Large intestine (tissue), 3 donors: ENCODE results near the gene MPP1. TPM values are rescaled to one million over a fixed set of nuclear protein-coding genes. Genes with fewer than 3 reads are reported as not detected.

Experiments
- DNase-seq, 2 donors: peaks; one replicate each; pipeline versions ENCODE4 v3.0.0 to v3.0.0-alpha.2; 2013
- H3K27ac ChIP-seq: one replicate; pipeline ENCODE4 v1.5.1; 2013; ENCODE audit warnings: low read length
- H3K27me3 ChIP-seq: 2 replicates; pipeline ENCODE4 v1.6.1; 2013; ENCODE audit warnings: low read length; ENCODE audit not compliant: control insufficient read depth, insufficient read depth
- H3K36me3 ChIP-seq: 2 replicates; pipeline ENCODE4 v1.6.1; 2013; ENCODE audit warnings: low read length; ENCODE audit not compliant: control insufficient read depth, insufficient read depth
- H3K4me1 ChIP-seq: one replicate; pipeline ENCODE4 v1.6.1; 2013; ENCODE audit warnings: low read length; ENCODE audit not compliant: control insufficient read depth, insufficient read depth
- H3K4me3 ChIP-seq: one replicate; pipeline ENCODE4 v1.5.1; 2013; ENCODE audit warnings: low read length
- H3K9me3 ChIP-seq: one replicate; pipeline ENCODE4 v1.6.1; 2013; ENCODE audit warnings: mild to moderate bottlenecking, low read depth, low read length, moderate library complexity; ENCODE audit not compliant: control insufficient read depth
- WGBS: methylation state at CpG from one replicate; pipeline ENCODE4 v1.1.5; 2013; ENCODE audit warnings: low lambda C conversion rate; ENCODE audit not compliant: insufficient coverage; 5-methylcytosine and 5-hydroxymethylcytosine counted together
- polyA plus RNA-seq: library from polyadenylated mRNA; unstranded; fragments of 120-200 nt; gene quantifications from one replicate; pipeline ENCODE4 v1.2.1, GENCODE V29; 2013

Gene MPP1
- polyA plus RNA-seq, 1 donor = 86.4 TPM

DNA sequence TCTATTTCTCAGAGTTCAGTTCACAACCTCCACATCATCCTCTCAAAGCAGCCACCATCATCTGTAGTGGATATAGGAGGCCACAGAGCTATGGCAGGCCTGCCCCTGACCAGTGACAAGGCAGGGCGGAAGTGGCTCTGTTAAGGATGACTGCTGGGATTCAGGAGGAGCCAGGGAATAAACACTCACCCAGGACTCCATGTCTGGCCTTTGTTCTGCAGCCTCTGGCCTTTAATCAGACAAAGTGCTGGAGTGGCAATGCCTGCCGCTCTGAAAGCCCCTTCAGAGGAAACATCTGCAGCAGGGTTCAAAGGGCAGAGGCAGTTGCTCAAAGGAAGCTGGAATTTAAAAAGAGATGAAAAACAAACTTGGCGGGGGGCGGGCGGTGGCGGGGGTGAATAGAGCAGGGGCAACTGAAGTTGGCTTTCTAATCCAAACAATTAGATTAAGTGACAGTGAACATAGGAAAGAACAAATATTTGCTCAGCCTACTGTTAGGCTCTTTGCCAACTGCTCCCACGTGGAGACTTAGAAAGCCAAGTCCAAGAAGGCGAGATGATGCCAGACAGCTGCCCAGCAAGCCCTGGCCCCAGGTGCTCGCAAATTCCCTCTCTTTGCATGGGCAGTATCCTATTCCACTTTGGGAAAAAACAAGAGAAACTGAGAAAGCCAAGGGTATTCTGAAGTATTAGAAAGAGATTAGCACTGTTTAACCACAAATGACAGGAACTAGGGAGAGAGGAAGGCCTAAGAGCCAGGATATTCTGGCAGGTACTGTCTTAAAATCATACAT is 5.5 kb downstream of the MPP1 start:
- Histone ChIP-seq H3K4me1 (peaks cover 19% of the 10 kb centered on the region), H3K27ac (peak overlapping the region; percentile 86), H3K4me3 (no peak overlapping the region), H3K9me3 (no peaks in the 10 kb centered on the region), H3K27me3 (peaks cover 2% of the 10 kb centered on the region), H3K36me3 (no peaks in the 10 kb centered on the region)
- peak; percentile 61 to 74 for DNase-seq
- no CpG with 5 or more reads among the region's 9 CpGs for WGBS

DNA sequence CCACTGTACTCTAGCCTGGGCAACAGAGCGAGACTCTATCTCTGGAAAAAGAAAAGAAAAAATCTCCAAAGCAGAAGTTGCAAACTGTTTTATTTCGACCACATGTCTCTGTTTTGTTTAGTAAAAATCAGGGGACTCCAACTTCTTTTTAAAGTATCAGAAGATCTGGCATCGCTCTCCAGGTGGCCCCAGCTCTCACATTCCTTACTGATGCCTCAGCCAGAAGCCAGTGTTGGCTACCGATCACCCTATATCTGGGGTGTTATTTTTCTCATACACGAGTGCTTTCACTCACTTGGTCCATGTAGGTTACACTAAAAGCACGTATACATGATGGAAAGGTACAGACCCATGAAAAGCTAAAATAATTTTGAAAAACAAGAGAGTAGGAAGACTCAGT is 8.3 kb downstream of the MPP1 start:
- no CpG with 5 or more reads among the region's 6 CpGs for WGBS
- H3K4me1 ChIP-seq = peaks cover 19% of the 10 kb centered on the region
- no peaks in the 10 kb centered on the region for H3K27me3 ChIP-seq

DNA sequence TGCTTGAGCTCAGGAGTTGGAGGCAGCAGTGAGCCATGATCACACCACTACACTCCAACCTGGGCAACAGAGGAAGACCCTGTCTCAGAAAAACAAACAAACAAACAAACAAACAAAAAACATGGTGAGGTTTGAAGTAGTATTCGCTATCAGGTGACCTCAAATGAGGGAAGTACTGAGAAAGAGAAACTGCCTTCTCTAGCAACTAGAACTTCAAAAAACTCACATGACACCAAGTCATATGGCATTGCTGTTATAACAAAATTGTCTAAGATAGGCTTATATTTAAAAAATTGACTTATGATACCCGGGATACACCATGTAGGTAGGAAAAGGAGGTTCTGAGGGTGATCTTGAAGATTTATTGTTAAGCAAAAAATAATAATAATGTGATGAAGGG is 10.3 kb downstream of the MPP1 start:
- Histone ChIP-seq H3K4me1 (peaks cover 5% of the 10 kb centered on the region), H3K27ac (no peak overlapping the region), H3K27me3 (no peaks in the 10 kb centered on the region), H3K9me3 (no peaks in the 10 kb centered on the region), H3K4me3 (no peak overlapping the region), H3K36me3 (no peaks in the 10 kb centered on the region)
- no CpG with 5 or more reads among the region's 2 CpGs for WGBS
- no peak for DNase-seq

More for the DNA sequence above, 8.3 kb downstream of the MPP1 start:
- no peaks in the 10 kb centered on the region for H3K36me3 ChIP-seq
- DNase-seq = no peak
- no peak overlapping the region for H3K4me3 ChIP-seq
- no peaks in the 10 kb centered on the region for H3K9me3 ChIP-seq
- no peak overlapping the region for H3K27ac ChIP-seq

DNA sequence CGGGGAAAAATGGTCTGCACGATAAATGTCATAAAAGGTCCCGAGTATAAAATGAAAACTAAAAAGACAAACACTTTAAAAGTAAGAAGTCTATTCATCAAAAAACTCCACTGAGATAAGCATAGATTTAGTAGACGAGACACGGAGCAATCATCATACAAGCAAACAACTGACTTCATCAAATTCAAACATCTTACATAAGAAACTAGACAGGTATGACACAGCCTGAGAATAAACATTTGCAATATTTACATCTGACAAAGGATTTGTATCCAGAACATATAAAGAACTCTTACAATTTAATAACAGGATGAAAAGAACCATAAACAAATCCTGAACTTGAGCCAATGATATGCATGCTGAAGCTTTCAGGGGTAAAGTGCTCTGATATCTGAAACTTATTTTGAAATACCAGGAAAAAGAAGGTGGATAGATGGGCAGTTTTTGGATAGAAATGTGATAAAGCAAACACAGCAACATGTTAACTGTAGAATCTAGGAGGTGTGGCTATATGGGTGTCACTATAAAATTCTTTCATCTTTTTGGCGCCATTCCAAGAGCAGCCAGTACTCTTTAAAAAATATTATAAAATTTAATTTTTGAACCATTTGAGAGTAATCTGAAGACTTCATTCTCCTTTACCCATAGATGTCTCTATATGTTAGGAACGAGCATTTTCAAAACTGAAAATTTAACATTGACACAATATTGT is 12.0 kb downstream of the MPP1 start:
- Histone ChIP-seq H3K4me1 (no peaks in the 10 kb centered on the region), H3K36me3 (no peaks in the 10 kb centered on the region), H3K27me3 (no peaks in the 10 kb centered on the region), H3K27ac (no peak overlapping the region), H3K4me3 (no peak overlapping the region), H3K9me3 (no peaks in the 10 kb centered on the region)
- DNase-seq = no peak
- no CpG with 5 or more reads among the region's 7 CpGs for WGBS

DNA sequence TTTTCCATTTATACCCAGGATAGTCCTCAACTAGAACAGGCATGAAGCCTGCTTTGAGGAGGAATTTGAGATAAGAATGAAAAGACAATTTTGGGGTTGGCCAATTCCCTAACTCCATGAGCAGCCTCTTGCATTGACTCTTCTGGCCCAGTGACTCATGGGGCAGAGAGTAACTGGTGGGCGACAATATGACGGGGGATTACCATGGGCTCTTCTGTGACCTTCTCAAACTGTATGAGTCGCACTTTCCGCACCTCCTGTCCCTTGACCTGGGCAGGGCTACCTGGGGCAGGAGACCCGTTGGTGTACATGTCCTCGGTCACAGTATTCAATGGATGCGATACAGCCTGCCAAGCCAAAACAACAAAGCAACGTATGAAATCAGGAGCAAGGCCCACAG is 13.3 kb downstream of the MPP1 start:
- WGBS = no CpG with 5 or more reads among the region's 8 CpGs
- H3K36me3 ChIP-seq = no peaks in the 10 kb centered on the region
- H3K9me3 ChIP-seq = no peaks in the 10 kb centered on the region
- no peak overlapping the region for H3K4me3 ChIP-seq
- no peaks in the 10 kb centered on the region for H3K27me3 ChIP-seq
- H3K4me1 ChIP-seq = no peaks in the 10 kb centered on the region
- DNase-seq = no peak
- no peak overlapping the region for H3K27ac ChIP-seq

DNA sequence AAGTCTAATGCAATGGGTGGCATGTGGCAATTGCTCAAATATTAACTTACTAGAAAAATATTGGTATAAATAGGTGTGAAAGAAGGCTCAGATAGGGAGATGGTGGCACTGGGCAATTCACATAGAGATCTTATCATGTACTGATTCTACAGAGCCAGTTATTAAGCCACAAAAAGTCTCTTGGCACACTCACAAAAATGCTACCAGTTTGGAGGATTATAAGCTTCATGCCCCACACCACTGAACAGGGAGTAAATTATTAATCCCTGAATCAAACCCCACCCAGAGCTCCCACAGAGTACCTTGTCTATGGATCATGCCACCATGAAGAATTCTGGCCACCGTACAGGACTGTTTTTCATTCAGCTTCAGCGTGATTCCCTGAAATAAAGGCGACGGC is 13.8 kb downstream of the MPP1 start:
- no CpG with 5 or more reads among the region's 4 CpGs for WGBS
- Histone ChIP-seq H3K9me3 (no peaks in the 10 kb centered on the region), H3K27me3 (no peaks in the 10 kb centered on the region), H3K27ac (no peak overlapping the region), H3K4me3 (no peak overlapping the region), H3K4me1 (no peaks in the 10 kb centered on the region), H3K36me3 (no peaks in the 10 kb centered on the region)
- DNase-seq = no peak

DNA sequence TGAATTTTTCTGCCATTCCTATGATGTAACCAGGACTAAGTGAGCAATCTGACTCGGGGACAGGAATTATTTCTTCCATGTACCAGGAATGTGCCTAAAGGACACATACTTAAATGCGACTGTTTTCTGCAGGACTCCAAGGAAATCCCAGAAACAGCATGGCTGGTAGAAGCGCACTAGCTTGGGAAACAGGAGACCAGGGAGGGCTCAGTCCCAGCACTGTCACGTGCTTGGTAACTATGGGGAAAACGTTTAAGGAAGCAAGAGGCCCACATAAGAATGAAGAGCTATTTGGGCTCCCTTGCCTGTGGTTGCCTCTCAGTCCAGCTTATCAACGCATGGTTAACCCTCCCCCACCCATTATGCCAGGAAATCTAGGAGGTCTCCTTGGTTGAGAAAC is 19.6 kb downstream of the MPP1 start:
- no peak for DNase-seq
- Histone ChIP-seq H3K4me3 (no peak overlapping the region), H3K9me3 (no peaks in the 10 kb centered on the region), H3K27me3 (no peaks in the 10 kb centered on the region), H3K27ac (no peak overlapping the region), H3K4me1 (no peaks in the 10 kb centered on the region), H3K36me3 (peaks cover 11% of the 10 kb centered on the region)
- WGBS = no CpG with 5 or more reads among the region's 6 CpGs

DNA sequence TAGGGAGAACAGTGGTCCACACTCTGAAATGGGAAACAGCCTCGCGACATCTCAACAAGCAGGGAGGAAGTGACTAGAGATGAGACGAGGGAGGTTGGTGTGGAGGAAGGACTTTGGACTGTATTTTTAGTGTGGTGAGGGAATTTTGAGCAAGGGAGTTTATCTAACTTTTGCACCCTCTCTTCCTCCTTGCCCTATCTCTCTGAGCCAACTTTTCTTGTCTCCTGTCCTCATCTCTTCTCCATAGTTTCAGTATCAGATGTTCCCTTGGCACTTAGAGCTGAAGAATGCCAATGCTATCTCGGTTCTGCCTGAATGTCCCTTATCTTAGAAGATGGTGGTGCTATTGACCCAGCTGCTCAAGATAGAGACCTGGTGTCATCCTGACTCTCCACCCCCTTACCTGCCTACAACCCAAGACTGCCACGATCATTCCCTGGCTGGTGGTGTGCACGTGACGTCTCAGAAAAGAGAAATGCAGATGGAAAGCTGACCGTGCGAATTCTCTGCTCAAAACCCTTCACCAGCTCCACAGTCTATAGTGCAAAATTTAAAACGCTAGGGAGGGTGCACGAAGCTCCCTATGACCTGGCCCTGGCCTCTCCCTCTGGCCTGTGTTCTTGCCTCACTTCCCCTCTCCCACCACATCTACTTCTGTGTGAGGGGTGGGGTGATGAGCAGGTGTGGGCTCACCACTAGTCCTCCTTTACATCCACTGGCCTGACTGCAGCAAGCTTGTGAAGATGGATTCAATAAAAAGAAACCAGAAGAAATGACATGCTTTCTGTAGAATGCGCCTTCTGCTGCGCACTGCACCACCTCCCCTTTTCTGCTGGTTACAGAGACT is 20.9 kb downstream of the MPP1 start:
- no CpG with 5 or more reads among the region's 13 CpGs for WGBS
- H3K27me3 ChIP-seq = no peaks in the 10 kb centered on the region
- H3K27ac ChIP-seq = no peak overlapping the region
- H3K4me3 ChIP-seq = no peak overlapping the region
- no peaks in the 10 kb centered on the region for H3K4me1 ChIP-seq
- H3K36me3 ChIP-seq = peaks cover 11% of the 10 kb centered on the region
- H3K9me3 ChIP-seq = no peaks in the 10 kb centered on the region
- DNase-seq = no peak

DNA sequence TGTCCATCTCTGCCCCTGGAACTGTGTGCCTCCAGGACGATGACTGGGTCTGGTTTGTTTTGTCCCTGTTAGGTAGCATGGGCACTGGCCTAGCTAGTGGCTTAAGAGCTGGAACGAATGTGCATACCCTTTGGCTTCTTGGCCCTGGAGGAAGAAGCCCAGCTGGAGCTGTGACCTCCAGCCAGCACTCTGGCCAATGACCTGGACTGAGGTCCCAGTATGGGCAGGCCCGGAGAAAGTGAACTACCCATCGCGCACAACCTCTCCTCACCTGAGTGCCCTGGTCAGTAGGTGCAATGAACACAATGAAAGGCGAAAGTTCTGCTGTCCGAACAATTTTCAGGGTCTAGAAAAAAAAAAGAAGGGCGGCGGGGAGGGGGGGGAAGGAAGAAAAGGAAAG is 24.3 kb downstream of the MPP1 start:
- DNase-seq = no peak
- H3K4me1 ChIP-seq = no peaks in the 10 kb centered on the region
- H3K36me3 ChIP-seq = peaks cover 22% of the 10 kb centered on the region
- no peak overlapping the region for H3K4me3 ChIP-seq
- no peaks in the 10 kb centered on the region for H3K9me3 ChIP-seq
- no peak overlapping the region for H3K27ac ChIP-seq
- no peaks in the 10 kb centered on the region for H3K27me3 ChIP-seq
- WGBS = no CpG with 5 or more reads among the region's 9 CpGs

DNA sequence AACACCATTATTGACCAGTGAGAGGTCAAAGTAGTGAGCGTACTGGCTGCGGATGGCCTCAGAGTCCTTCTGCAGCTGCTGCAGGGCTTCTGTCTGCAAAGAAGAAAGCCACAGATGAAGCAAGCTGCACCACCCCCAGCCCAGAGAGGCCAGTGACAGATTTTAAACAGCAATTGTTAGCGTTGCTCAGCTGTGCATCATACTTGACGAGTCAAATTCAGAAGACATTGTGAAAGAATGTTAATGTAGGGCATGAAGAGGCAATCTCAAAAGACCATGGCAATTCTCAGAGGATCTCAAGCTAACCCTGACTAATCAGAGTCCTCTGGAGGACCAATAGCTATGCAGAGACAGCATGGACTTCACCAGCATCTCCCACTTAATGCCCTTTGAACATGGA is 26.0 kb downstream of the MPP1 start:
- Histone ChIP-seq H3K27ac (no peak overlapping the region), H3K27me3 (no peaks in the 10 kb centered on the region), H3K4me1 (no peaks in the 10 kb centered on the region), H3K4me3 (no peak overlapping the region), H3K9me3 (no peaks in the 10 kb centered on the region), H3K36me3 (peaks cover 39% of the 10 kb centered on the region)
- WGBS = no CpG with 5 or more reads among the region's 4 CpGs
- no peak for DNase-seq
